Pons (tissue), 1 donor: Measurements from ENCODE around the gene ACSM5.
"Not testable (repeated sequence)": the region's sequence is repeated elsewhere in the genome, so short reads cannot be mapped to it uniquely, and the experiment has no call there.

Source experiments
- DNase-seq: peaks from one replicate; pipeline ENCODE4 v3.0.0-alpha.2; 2016; ENCODE audit warnings: low spot score

ACSM5 gene

GRCh38 chr16:20399185-20399584 lies 10.1 kb upstream of the ACSM5 start:
- DNase-seq = no peak

- DNase-seq = no peak
Measured at GRCh38 chr16:20401066-20401465, 8.3 kb upstream of the ACSM5 start.

GRCh38 chr16:20401475-20402016 lies 7.8 kb upstream of the ACSM5 start:
- DNase-seq = no peak

GRCh38 chr16:20402651-20403050 lies 6.7 kb upstream of the ACSM5 start:
- DNase-seq = no peak

GRCh38 chr16:20404637-20405036 lies 4.7 kb upstream of the ACSM5 start, which contains the start of gene PDILT:
Gene PDILT, minus strand, starts transcription at chr16:20404737. Its CDS starts 5,437 bp downstream, at chr16:20399300.
- no peak for DNase-seq

- peak; percentile 5 for DNase-seq
Measured at GRCh38 chr16:20410121-20410723, 888 bp downstream of the ACSM5 start.

- DNase-seq = no peak
Measured at GRCh38 chr16:20411055-20411454, 1.7 kb downstream of the ACSM5 start.

GRCh38 chr16:20415541-20415940 lies 6.2 kb downstream of the ACSM5 start:
- DNase-seq = no peak

GRCh38 chr16:20419093-20419492 lies 9.8 kb downstream of the ACSM5 start:
- not testable (repeated sequence) for DNase-seq

- DNase-seq = not testable (repeated sequence)
Measured at GRCh38 chr16:20421748-20422147, 12.4 kb downstream of the ACSM5 start.

GRCh38 chr16:20423772-20424128 lies 14.4 kb downstream of the ACSM5 start:
- DNase-seq = not testable (repeated sequence)

GRCh38 chr16:20424129-20424866 lies 15.0 kb downstream of the ACSM5 start:
- no peak for DNase-seq

- not testable (repeated sequence) for DNase-seq
Measured at GRCh38 chr16:20427401-20427797, 18.1 kb downstream of the ACSM5 start.

GRCh38 chr16:20429499-20429898 lies 20.2 kb downstream of the ACSM5 start:
- not testable (repeated sequence) for DNase-seq

- not testable (repeated sequence) for DNase-seq
Measured at GRCh38 chr16:20430480-20430879, 21.1 kb downstream of the ACSM5 start.

- no peak for DNase-seq
Measured at GRCh38 chr16:20430948-20431347, 21.6 kb downstream of the ACSM5 start.

- not testable (repeated sequence) for DNase-seq
Measured at GRCh38 chr16:20438950-20439349, 29.6 kb downstream of the ACSM5 start.

- not testable (repeated sequence) for DNase-seq
Measured at GRCh38 chr16:20439820-20440231, 30.5 kb downstream of the ACSM5 start.

- DNase-seq = not testable (repeated sequence)
Measured at GRCh38 chr16:20440731-20441130, 31.4 kb downstream of the ACSM5 start.

- no peak for DNase-seq
Measured at GRCh38 chr16:20441191-20441590, 31.9 kb downstream of the ACSM5 start.

GRCh38 chr16:20441859-20442258 lies 32.5 kb downstream of the ACSM5 start:
- DNase-seq = not testable (repeated sequence)

GRCh38 chr16:20446652-20447393 lies 37.5 kb downstream of the ACSM5 start:
- DNase-seq = not testable (repeated sequence)
